ENCODE data around the gene SLC6A1. TPM values are rescaled to one million over a fixed set of nuclear protein-coding genes. Genes with fewer than 3 reads are reported as not detected.

Gene SLC6A1
- total RNA-seq, 1 donor from 2014 or later: not detected

- peaks cover 2% of the 10 kb centered on the region for H3K27me3 ChIP-seq (ENCODE audit: control insufficient read depth, insufficient read depth, low read length)
- no peaks in the 10 kb centered on the region for H3K36me3 ChIP-seq (ENCODE audit: control insufficient read depth, insufficient read depth, low read length)
- TF ChIP-seq CTCF (IDR thresholded peaks at IDR 0.05; ENCODE audit: insufficient read depth, low read length, poor library complexity, severe bottlenecking): no peak
- H3K4me3 ChIP-seq (ENCODE audit: low read depth, low read length): no peak overlapping the region
- no peak for DNase-seq (ENCODE audit: low read depth)
Measured at GRCh38 chr3:11015369-11015768, 22.8 kb downstream of the SLC6A1 start.

- Histone ChIP-seq H3K27me3 (ENCODE audit: control insufficient read depth, insufficient read depth, low read length) (peaks cover 2% of the 10 kb centered on the region), H3K4me3 (ENCODE audit: low read depth, low read length) (no peak overlapping the region), H3K36me3 (ENCODE audit: control insufficient read depth, insufficient read depth, low read length) (no peaks in the 10 kb centered on the region)
- no peak for TF ChIP-seq CTCF (IDR thresholded peaks at IDR 0.05; ENCODE audit: insufficient read depth, low read length, poor library complexity, severe bottlenecking)
- no peak for DNase-seq (ENCODE audit: low read depth)
Measured at GRCh38 chr3:11016727-11017126, 24.2 kb downstream of the SLC6A1 start.

- no peak for TF ChIP-seq CTCF (IDR thresholded peaks at IDR 0.05; ENCODE audit: insufficient read depth, low read length, poor library complexity, severe bottlenecking)
- Histone ChIP-seq H3K4me3 (ENCODE audit: low read depth, low read length) (no peak overlapping the region), H3K36me3 (ENCODE audit: control insufficient read depth, insufficient read depth, low read length) (no peaks in the 10 kb centered on the region), H3K27me3 (ENCODE audit: control insufficient read depth, insufficient read depth, low read length) (peaks cover 2% of the 10 kb centered on the region)
- no peak for DNase-seq (ENCODE audit: low read depth)
Measured at GRCh38 chr3:11019116-11019819, 26.7 kb downstream of the SLC6A1 start.

GRCh38 chr3:11020764-11021163 is 28.2 kb downstream of the SLC6A1 start:
- no peak for TF ChIP-seq CTCF (IDR thresholded peaks at IDR 0.05; ENCODE audit: insufficient read depth, low read length, poor library complexity, severe bottlenecking)
- H3K36me3 ChIP-seq (ENCODE audit: control insufficient read depth, insufficient read depth, low read length): no peaks in the 10 kb centered on the region
- peaks cover 2% of the 10 kb centered on the region for H3K27me3 ChIP-seq (ENCODE audit: control insufficient read depth, insufficient read depth, low read length)
- H3K4me3 ChIP-seq (ENCODE audit: low read depth, low read length): no peak overlapping the region
- DNase-seq (ENCODE audit: low read depth): no peak

GRCh38 chr3:11021611-11022011 is 29.1 kb downstream of the SLC6A1 start:
- no peak for DNase-seq (ENCODE audit: low read depth)
- Histone ChIP-seq H3K27me3 (ENCODE audit: control insufficient read depth, insufficient read depth, low read length) (peaks cover 2% of the 10 kb centered on the region), H3K4me3 (ENCODE audit: low read depth, low read length) (no peak overlapping the region), H3K36me3 (ENCODE audit: control insufficient read depth, insufficient read depth, low read length) (no peaks in the 10 kb centered on the region)
- no peak for TF ChIP-seq CTCF (IDR thresholded peaks at IDR 0.05; ENCODE audit: insufficient read depth, low read length, poor library complexity, severe bottlenecking)

GRCh38 chr3:11022115-11022514 is 29.6 kb downstream of the SLC6A1 start:
- no peaks in the 10 kb centered on the region for H3K36me3 ChIP-seq (ENCODE audit: control insufficient read depth, insufficient read depth, low read length)
- H3K4me3 ChIP-seq (ENCODE audit: low read depth, low read length): no peak overlapping the region
- no peak for TF ChIP-seq CTCF (IDR thresholded peaks at IDR 0.05; ENCODE audit: insufficient read depth, low read length, poor library complexity, severe bottlenecking)
- no peak for DNase-seq (ENCODE audit: low read depth)
- H3K27me3 ChIP-seq (ENCODE audit: control insufficient read depth, insufficient read depth, low read length): peaks cover 2% of the 10 kb centered on the region
